Peyer's patch (tissue), 4 donors: ENCODE results near the gene MAML2.

Experiments
- POLR2A ChIP-seq, 2 donors: fragments of 450-650 bp; IDR thresholded peaks; one replicate each; pipeline ENCODE4 v1.5.1; 2017; ENCODE audit warnings: antibody characterized with exemption in 2 of 2, mild to moderate bottlenecking in 2 of 2, moderate library complexity in 2 of 2
- TF ChIP-seq, protein P1 (sequence below), 6 experiments: fragments of 450-650 bp in 4 of 6; fragments of 200-600 bp in 2 of 6; sonication (generic) in 1 of 6; IDR thresholded peaks; one replicate each; pipeline ENCODE4 v1.5.1; 2017 to 2019; ENCODE audit warnings: antibody characterized with exemption in 6 of 6, mild to moderate bottlenecking in 3 of 6, moderate library complexity in 1 of 6

DNA sequence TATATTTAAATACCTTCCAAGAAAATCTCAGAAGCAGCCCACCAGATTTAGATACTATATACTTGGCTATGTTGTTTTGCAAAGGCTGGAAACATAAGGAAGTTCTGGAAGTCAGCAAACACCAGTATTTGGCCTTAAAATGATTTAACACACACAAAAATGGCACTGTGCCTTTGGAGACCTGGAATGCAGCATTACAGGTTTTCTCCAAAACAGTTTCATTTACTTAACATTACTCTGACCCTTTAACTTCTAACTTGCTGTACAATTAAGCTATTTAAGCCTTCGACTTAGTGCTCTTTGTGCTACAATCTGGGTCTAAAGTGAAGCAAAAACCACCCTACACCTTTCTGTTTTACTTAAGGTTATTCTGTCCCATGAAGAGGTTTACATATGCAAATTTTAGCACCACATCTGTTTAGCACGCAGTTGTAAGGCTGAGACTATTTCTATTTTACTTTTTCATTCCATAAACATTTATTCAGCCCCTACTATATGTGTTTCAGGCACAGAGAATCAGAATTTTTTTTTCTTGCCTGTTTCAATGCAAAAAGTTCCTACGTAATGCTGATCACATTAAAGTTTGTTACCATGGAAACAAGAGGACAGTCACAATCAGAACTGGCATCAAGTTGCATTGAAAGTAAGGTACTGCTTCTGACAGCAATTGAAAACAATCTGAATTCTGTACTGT, 70.3 kb downstream of the MAML2 start:
- TF ChIP-seq, protein P1, sequence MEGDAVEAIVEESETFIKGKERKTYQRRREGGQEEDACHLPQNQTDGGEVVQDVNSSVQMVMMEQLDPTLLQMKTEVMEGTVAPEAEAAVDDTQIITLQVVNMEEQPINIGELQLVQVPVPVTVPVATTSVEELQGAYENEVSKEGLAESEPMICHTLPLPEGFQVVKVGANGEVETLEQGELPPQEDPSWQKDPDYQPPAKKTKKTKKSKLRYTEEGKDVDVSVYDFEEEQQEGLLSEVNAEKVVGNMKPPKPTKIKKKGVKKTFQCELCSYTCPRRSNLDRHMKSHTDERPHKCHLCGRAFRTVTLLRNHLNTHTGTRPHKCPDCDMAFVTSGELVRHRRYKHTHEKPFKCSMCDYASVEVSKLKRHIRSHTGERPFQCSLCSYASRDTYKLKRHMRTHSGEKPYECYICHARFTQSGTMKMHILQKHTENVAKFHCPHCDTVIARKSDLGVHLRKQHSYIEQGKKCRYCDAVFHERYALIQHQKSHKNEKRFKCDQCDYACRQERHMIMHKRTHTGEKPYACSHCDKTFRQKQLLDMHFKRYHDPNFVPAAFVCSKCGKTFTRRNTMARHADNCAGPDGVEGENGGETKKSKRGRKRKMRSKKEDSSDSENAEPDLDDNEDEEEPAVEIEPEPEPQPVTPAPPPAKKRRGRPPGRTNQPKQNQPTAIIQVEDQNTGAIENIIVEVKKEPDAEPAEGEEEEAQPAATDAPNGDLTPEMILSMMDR (IDR thresholded peaks at IDR 0.05), result no peak
- no peak for TF ChIP-seq POLR2A (IDR thresholded peaks at IDR 0.05)
